ENCODE measurements around the gene BRD4.

- no peak for TF ChIP-seq CTCF (IDR thresholded peaks at IDR 0.05)
- no peak for TF ChIP-seq POLR2A (IDR thresholded peaks at IDR 0.05)
These were observed 33.3 kb downstream of the BRD4 start for GRCh38 chr19:15298847-15299567.
